HCT116 (cell line): ENCODE measurements around the gene HIVEP3. TPM values are rescaled to one million over a fixed set of nuclear protein-coding genes. Genes with fewer than 3 reads are reported as not detected.

ENCODE experiments used
- ATAC-seq: fragments of 200-7000 bp; cut with Tn5 transposase; 2 replicates; pipeline ENCODE4 v1.9.1; 2020; ENCODE audit warnings: mild to moderate bottlenecking, moderate library complexity
- BruUV-seq: library from RNA; stranded (reverse); fragments of 400-500 nt; replicated peaks from 2 replicates; lab custom pipeline; 2021; lab: Mats Ljungman, UMichigan
- CTCF ChIA-PET: fragments of 300-600 bp; sonication (Branson Sonifier 250); formaldehyde crosslinking; loops from one replicate; lab custom pipeline; 2021; ENCODE audit warnings: antibody characterized with exemption; lab: Charles Lee
- POLR2A ChIA-PET: fragments of 300-600, 350-600 bp; sonication (Branson Sonifier 250); formaldehyde crosslinking; loops from one replicate; lab custom pipeline; 2021; ENCODE audit warnings: antibody characterized with exemption; lab: Charles Lee
- RAD21 ChIA-PET, 2 experiments: fragments of 300-600 bp; sonication (Branson Sonifier 250); formaldehyde crosslinking; loops; one replicate each; lab custom pipeline; 2023; ENCODE audit warnings: low total read pairs in 2 of 2; ENCODE audit not compliant: uncharacterized antibody in 2 of 2, unreplicated experiment in 2 of 2, low non-redundant PET in 1 of 2; lab: Charles Lee
- DNase-seq: peaks from one replicate; pipeline ENCODE4 v3.0.0-alpha.2; 2010; ENCODE audit warnings: low read depth, low spot score
- H2AFZ ChIP-seq: fragments of 200-600 bp; shearing (Covaris generic), sonication (generic); 2 replicates; pipeline ENCODE4 v1.6.1; 2017; ENCODE audit warnings: low read depth, mixed run types, mixed read lengths, antibody characterized with exemption, low read length; ENCODE audit not compliant: poor library complexity, severe bottlenecking
- H3K27ac ChIP-seq: 2 replicates; pipeline ENCODE4 v1.5.1; 2012; ENCODE audit warnings: low read depth, low read length
- H3K27me3 ChIP-seq: fragments of 200-600 bp; sonication (generic); 2 replicates; pipeline ENCODE4 v1.6.1; 2016; ENCODE audit warnings: mixed run types, low read length, mixed read lengths; ENCODE audit not compliant: insufficient read depth
- H3K36me3 ChIP-seq, 2 experiments: fragments of 200-500 bp in 1 of 2; fragments of 200-600 bp in 1 of 2; sonication (Bioruptor generic) in 1 of 2; sonication (generic) in 1 of 2; 2 replicates each; pipeline versions ENCODE4 v1.5.1 to v1.6.1; 2014 to 2016; ENCODE audit warnings: low read length in 2 of 2, inconsistent platforms in 1 of 2, mixed read lengths in 1 of 2, mixed run types in 1 of 2; ENCODE audit not compliant: insufficient read depth in 2 of 2, control insufficient read depth in 1 of 2
- H3K4me1 ChIP-seq, 2 experiments: fragments of 200-600 bp in 1 of 2; sonication (generic) in 1 of 2; 2 replicates each; pipeline versions ENCODE4 v1.5.1 to v1.6.1; 2012 to 2017; ENCODE audit warnings: low read length in 2 of 2, inconsistent platforms in 1 of 2, mild to moderate bottlenecking in 1 of 2, mixed read lengths in 1 of 2, mixed run types in 1 of 2, moderate library complexity in 1 of 2; ENCODE audit not compliant: insufficient read depth in 2 of 2, control insufficient read depth in 1 of 2
- H3K4me2 ChIP-seq: fragments of 200-600 bp; sonication (generic); 2 replicates; pipeline ENCODE4 v1.6.1; 2017; ENCODE audit warnings: mixed run types, low read length, mixed read lengths
- H3K4me3 ChIP-seq, 2 experiments: fragments of 200-600 bp in 1 of 2; sonication (generic) in 1 of 2; replicated peaks in 1 of 2; 2 replicates each; pipeline ENCODE4 v1.5.1; 2011 to 2016; ENCODE audit warnings: low read length in 2 of 2, control low read depth in 1 of 2, low read depth in 1 of 2, mild to moderate bottlenecking in 1 of 2, mixed read lengths in 1 of 2, mixed run types in 1 of 2
- H3K79me2 ChIP-seq: fragments of 200-600 bp; sonication (generic); 2 replicates; pipeline ENCODE4 v1.6.1; 2017; ENCODE audit warnings: mild to moderate bottlenecking, mixed run types, low read length, moderate library complexity, mixed read lengths; ENCODE audit not compliant: insufficient read depth
- H3K9ac ChIP-seq: fragments of 200-600 bp; sonication (generic); 2 replicates; pipeline ENCODE4 v1.6.1; 2016; ENCODE audit warnings: low read length, mixed read lengths
- H3K9me2 ChIP-seq: fragments of 200-600 bp; sonication (generic), shearing (Covaris generic); 2 replicates; pipeline ENCODE4 v1.6.1; 2017; ENCODE audit warnings: mixed run types, mild to moderate bottlenecking, moderate library complexity; ENCODE audit not compliant: insufficient read depth
- H3K9me3 ChIP-seq, 2 experiments: fragments of 200-500 bp in 1 of 2; fragments of 200-600 bp in 1 of 2; sonication (Bioruptor generic) in 1 of 2; sonication (generic) in 1 of 2; 2 replicates each; pipeline ENCODE4 v1.6.1; 2014 to 2017; ENCODE audit warnings: low read length in 2 of 2, mixed read lengths in 2 of 2, inconsistent platforms in 1 of 2, low read depth in 1 of 2, mild to moderate bottlenecking in 1 of 2, mixed run types in 1 of 2, moderate library complexity in 1 of 2; ENCODE audit not compliant: control insufficient read depth in 1 of 2, insufficient read depth in 1 of 2
- H4K20me1 ChIP-seq: fragments of 200-600 bp; sonication (generic), shearing (Covaris generic); 2 replicates; pipeline ENCODE4 v1.6.1; 2017; ENCODE audit warnings: mixed run types, mild to moderate bottlenecking, moderate library complexity; ENCODE audit not compliant: insufficient read depth
- CBX3 ChIP-seq: IDR thresholded peaks from 2 replicates; pipeline ENCODE4 v1.6.1; 2012; ENCODE audit warnings: low read depth
- EGR1 ChIP-seq: IDR thresholded peaks from 2 replicates; pipeline ENCODE4 v1.6.1; 2012; ENCODE audit warnings: low read depth
- ELF1 ChIP-seq: IDR thresholded peaks from 2 replicates; pipeline ENCODE4 v1.6.1; 2012; ENCODE audit warnings: low read depth, borderline replicate concordance
- EZH2 ChIP-seq: fragments of 200-600 bp; sonication (generic); IDR thresholded peaks from 2 replicates; pipeline ENCODE4 v1.6.1; 2017; ENCODE audit warnings: antibody characterized with exemption, mixed run types
- EZH2phosphoT487 ChIP-seq: fragments of 200-600 bp; IDR thresholded peaks from 2 replicates; pipeline ENCODE4 v1.6.1; 2018; ENCODE audit warnings: antibody characterized with exemption, borderline replicate concordance
- FOSL1 ChIP-seq: IDR thresholded peaks from 2 replicates; pipeline ENCODE4 v1.6.1; 2012; ENCODE audit warnings: low read depth
- JUND ChIP-seq: IDR thresholded peaks from 2 replicates; pipeline ENCODE4 v1.6.1; 2012
- POLR2AphosphoS5 ChIP-seq: IDR thresholded peaks from 2 replicates; pipeline ENCODE4 v1.6.1; 2011; ENCODE audit warnings: mild to moderate bottlenecking, low read depth, low read length, moderate library complexity
- RAD21 ChIP-seq: IDR thresholded peaks from 2 replicates; pipeline ENCODE4 v1.6.1; 2012; ENCODE audit warnings: low read depth, mild to moderate bottlenecking
- SIN3A ChIP-seq: IDR thresholded peaks from 2 replicates; pipeline ENCODE4 v1.6.1; 2012; ENCODE audit warnings: low read depth
- SP1 ChIP-seq: IDR thresholded peaks from 2 replicates; pipeline ENCODE4 v1.6.1; 2012; ENCODE audit warnings: low read depth
- SRF ChIP-seq: IDR thresholded peaks from 2 replicates; pipeline ENCODE4 v1.6.1; 2012; ENCODE audit warnings: low read depth
- TCF7L2 ChIP-seq: IDR thresholded peaks from 2 replicates; pipeline ENCODE4 v1.7.0; 2011; ENCODE audit warnings: borderline replicate concordance, inconsistent platforms; ENCODE audit not compliant: insufficient read depth, insufficient read length; ENCODE audit errors: extremely low read depth
- YY1 ChIP-seq: IDR thresholded peaks from 2 replicates; pipeline ENCODE4 v1.6.1; 2011; ENCODE audit warnings: low read length, low read depth, moderate library complexity, mild to moderate bottlenecking; ENCODE audit not compliant: insufficient replicate concordance; ENCODE audit errors: extremely low read depth
- ZNF274 ChIP-seq: fragments of 200-500 bp; sonication (Bioruptor generic); IDR thresholded peaks from 2 replicates; pipeline ENCODE4 v1.6.1; 2014; ENCODE audit warnings: mild to moderate bottlenecking, low read depth, low read length, inconsistent platforms
- intact Hi-C: fragments of 100-400 bp; cut with micrococcal nuclease; formaldehyde crosslinking; loops from 2 replicates; pipeline ENCODE4 v1.10.0; 2022
- total RNA-seq: library from RNA; stranded (reverse); gene quantifications from one replicate; pipeline ENCODE4 v1.2.1, GENCODE V29; 2021; ENCODE audit not compliant: unreplicated experiment
- TF ChIP-seq, protein P1 (sequence below), 3 experiments: fragments of 200-600 bp in 1 of 3; sonication (generic) in 1 of 3; IDR thresholded peaks in 2 of 3; conservative IDR thresholded peaks in 1 of 3; 2 replicates each; pipeline ENCODE4 v1.5.1; 2012 to 2017; ENCODE audit warnings: low read depth in 2 of 3, low read length in 2 of 3, antibody characterized with exemption in 1 of 3, borderline replicate concordance in 1 of 3, control low read depth in 1 of 3, mild to moderate bottlenecking in 1 of 3, mixed read lengths in 1 of 3, mixed run types in 1 of 3, moderate library complexity in 1 of 3; ENCODE audit not compliant: insufficient read depth in 1 of 3
- TF ChIP-seq, protein P2 (sequence below): IDR thresholded peaks from 2 replicates; pipeline ENCODE4 v1.6.1; 2012
- TF ChIP-seq, protein P3 (sequence below): IDR thresholded peaks from 2 replicates; pipeline ENCODE4 v1.6.1; 2011; ENCODE audit warnings: mild to moderate bottlenecking, low read length, moderate library complexity; ENCODE audit not compliant: insufficient replicate concordance; ENCODE audit errors: extremely low read depth

HIVEP3 gene
- total RNA-seq, 1 experiment from 2014 or later, result 7.1 TPM

DNA sequence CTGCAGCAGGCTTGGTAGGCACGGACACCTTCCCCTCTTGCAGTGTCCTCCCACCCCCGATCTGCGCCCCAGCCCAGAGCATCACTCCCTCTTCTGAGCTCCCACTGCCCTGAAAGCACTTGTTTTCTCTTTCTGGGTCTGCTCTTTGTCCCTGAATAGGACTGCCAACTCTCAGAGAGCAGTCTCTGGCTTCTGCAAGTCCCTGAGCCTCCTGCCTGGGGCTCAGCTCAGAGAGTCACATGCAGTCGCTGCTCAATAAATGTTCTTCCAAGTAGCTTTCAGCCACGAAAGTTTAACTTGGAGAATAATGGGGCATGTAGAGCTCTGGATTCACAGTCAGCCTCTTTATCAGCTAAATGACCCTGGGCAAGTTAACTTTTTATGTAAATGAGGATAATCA is 205.6 kb downstream of the HIVEP3 start (continued):
- TF ChIP-seq, protein P1, sequence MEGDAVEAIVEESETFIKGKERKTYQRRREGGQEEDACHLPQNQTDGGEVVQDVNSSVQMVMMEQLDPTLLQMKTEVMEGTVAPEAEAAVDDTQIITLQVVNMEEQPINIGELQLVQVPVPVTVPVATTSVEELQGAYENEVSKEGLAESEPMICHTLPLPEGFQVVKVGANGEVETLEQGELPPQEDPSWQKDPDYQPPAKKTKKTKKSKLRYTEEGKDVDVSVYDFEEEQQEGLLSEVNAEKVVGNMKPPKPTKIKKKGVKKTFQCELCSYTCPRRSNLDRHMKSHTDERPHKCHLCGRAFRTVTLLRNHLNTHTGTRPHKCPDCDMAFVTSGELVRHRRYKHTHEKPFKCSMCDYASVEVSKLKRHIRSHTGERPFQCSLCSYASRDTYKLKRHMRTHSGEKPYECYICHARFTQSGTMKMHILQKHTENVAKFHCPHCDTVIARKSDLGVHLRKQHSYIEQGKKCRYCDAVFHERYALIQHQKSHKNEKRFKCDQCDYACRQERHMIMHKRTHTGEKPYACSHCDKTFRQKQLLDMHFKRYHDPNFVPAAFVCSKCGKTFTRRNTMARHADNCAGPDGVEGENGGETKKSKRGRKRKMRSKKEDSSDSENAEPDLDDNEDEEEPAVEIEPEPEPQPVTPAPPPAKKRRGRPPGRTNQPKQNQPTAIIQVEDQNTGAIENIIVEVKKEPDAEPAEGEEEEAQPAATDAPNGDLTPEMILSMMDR (IDR thresholded peaks at IDR 0.05 in 2 of 3, conservative IDR thresholded peaks at IDR 0.05 in 1 of 3; ENCODE audit: borderline replicate concordance in 1 of 3, insufficient read depth in 1 of 3, low read depth in 2 of 3, low read length in 2 of 3), result no peak
- TF ChIP-seq RAD21 (no peak), EZH2phosphoT487 (no peak), SRF (no peak), SIN3A (no peak), JUND (no peak), EGR1 (no peak)

DNA sequence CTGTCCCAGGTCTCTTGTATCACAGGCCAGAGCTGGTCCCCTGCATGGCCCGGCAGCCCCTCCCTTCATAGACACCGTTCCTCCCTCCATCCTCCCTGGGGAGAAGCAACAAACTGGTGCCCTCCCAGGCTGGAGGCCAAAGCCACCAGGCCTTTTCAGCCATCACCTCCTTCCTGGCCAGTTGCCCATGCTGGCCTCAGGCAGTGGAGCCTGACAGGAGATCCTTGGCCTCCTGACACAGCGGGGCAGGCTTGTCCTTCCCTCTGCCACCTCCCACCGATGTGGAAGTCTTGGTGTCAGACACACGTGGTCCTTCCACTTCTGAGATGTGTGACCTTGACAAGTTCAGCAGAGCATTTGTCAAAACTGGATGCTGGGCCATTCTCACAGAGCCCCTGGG is 206.0 kb downstream of the HIVEP3 start:
- no peak overlapping the region for H3K4me2 ChIP-seq
- POLR2A ChIA-PET, result no interaction called here
- no peaks in the 10 kb centered on the region for H3K9me3 ChIP-seq
- no peak overlapping the region for H3K4me3 ChIP-seq
- no peak overlapping the region for H2AFZ ChIP-seq
- no peaks in the 10 kb centered on the region for H4K20me1 ChIP-seq
- no peaks in the 10 kb centered on the region for H3K27me3 ChIP-seq
- H3K4me1 ChIP-seq, result peaks cover 4 to 26% of the 10 kb centered on the region in 2 experiments; a peak in 3 of 4 replicates
- H3K9ac ChIP-seq, result no peak overlapping the region
- TF ChIP-seq EZH2 (no peak), CBX3 (no peak), POLR2AphosphoS5 (no peak), SP1 (no peak), TCF7L2 (no peak), YY1 (no peak), ELF1 (no peak), ZNF274 (no peak), SRF (no peak), FOSL1 (no peak)
- TF ChIP-seq, protein P1 (IDR thresholded peaks at IDR 0.05 in 2 of 3, conservative IDR thresholded peaks at IDR 0.05 in 1 of 3; ENCODE audit: borderline replicate concordance in 1 of 3, insufficient read depth in 1 of 3, low read depth in 2 of 3, low read length in 2 of 3), result no peak
- TF ChIP-seq, protein P2, sequence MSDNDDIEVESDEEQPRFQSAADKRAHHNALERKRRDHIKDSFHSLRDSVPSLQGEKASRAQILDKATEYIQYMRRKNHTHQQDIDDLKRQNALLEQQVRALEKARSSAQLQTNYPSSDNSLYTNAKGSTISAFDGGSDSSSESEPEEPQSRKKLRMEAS, result no peak
- TF ChIP-seq, protein P3, sequence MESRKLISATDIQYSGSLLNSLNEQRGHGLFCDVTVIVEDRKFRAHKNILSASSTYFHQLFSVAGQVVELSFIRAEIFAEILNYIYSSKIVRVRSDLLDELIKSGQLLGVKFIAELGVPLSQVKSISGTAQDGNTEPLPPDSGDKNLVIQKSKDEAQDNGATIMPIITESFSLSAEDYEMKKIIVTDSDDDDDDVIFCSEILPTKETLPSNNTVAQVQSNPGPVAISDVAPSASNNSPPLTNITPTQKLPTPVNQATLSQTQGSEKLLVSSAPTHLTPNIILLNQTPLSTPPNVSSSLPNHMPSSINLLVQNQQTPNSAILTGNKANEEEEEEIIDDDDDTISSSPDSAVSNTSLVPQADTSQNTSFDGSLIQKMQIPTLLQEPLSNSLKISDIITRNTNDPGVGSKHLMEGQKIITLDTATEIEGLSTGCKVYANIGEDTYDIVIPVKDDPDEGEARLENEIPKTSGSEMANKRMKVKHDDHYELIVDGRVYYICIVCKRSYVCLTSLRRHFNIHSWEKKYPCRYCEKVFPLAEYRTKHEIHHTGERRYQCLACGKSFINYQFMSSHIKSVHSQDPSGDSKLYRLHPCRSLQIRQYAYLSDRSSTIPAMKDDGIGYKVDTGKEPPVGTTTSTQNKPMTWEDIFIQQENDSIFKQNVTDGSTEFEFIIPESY, result no peak
- no peaks in the 10 kb centered on the region for H3K36me3 ChIP-seq
- intact Hi-C loops, result no loop called here
- no peak overlapping the region for H3K27ac ChIP-seq
- no peaks in the 10 kb centered on the region for H3K9me2 ChIP-seq
- DNase-seq, result no peak
- no peaks in the 10 kb centered on the region for H3K79me2 ChIP-seq
- BruUV-seq, result no TSS peak
- ATAC-seq, result no peak
- CTCF ChIA-PET, result no interaction called here
- RAD21 ChIA-PET, result no interaction called here
